ENCODE measurements around the gene HFM1.
"Not testable (repeated sequence)": the region's sequence is repeated elsewhere in the genome, so short reads cannot be mapped to it uniquely, and the experiment has no call there.

The HFM1 gene

GRCh38 chr1:91422523-91422922 is 17.9 kb upstream of the HFM1 start:
- not testable (repeated sequence) for H3K36me3 ChIP-seq (ENCODE audit: control insufficient read depth, insufficient read depth, low read length); H3K4me1 ChIP-seq (ENCODE audit: control insufficient read depth, insufficient read depth, low read length, poor library complexity, severe bottlenecking); H3K9me3 ChIP-seq (ENCODE audit: control insufficient read depth, low read length); H3K27ac ChIP-seq (ENCODE audit: low read depth, low read length, severe bottlenecking); H3K4me3 ChIP-seq (ENCODE audit: extremely low read depth, insufficient read depth, low read length, poor library complexity, severe bottlenecking)
- no CpG with 5 or more reads among the region's 4 CpGs for WGBS, 2 experiments (ENCODE audit: insufficient coverage in 2 of 2)

GRCh38 chr1:91412371-91412770 is 7.7 kb upstream of the HFM1 start:
- Histone ChIP-seq H3K36me3 (ENCODE audit: control insufficient read depth, insufficient read depth, low read length) (no peaks in the 10 kb centered on the region), H3K27ac (ENCODE audit: low read depth, low read length, severe bottlenecking) (no peak overlapping the region), H3K4me1 (ENCODE audit: control insufficient read depth, insufficient read depth, low read length, poor library complexity, severe bottlenecking) (no peaks in the 10 kb centered on the region), H3K4me3 (ENCODE audit: extremely low read depth, insufficient read depth, low read length, poor library complexity, severe bottlenecking) (no peak overlapping the region), H3K9me3 (ENCODE audit: control insufficient read depth, low read length) (no peaks in the 10 kb centered on the region)

- no CpG with 5 or more reads among the region's 7 CpGs for WGBS, 2 experiments (ENCODE audit: insufficient coverage in 2 of 2)
- Histone ChIP-seq H3K4me1 (ENCODE audit: control insufficient read depth, insufficient read depth, low read length, poor library complexity, severe bottlenecking) (no peaks in the 10 kb centered on the region), H3K36me3 (ENCODE audit: control insufficient read depth, insufficient read depth, low read length) (no peaks in the 10 kb centered on the region)
These were observed 2.2 kb upstream of the HFM1 start for GRCh38 chr1:91406773-91407389.

DNA sequence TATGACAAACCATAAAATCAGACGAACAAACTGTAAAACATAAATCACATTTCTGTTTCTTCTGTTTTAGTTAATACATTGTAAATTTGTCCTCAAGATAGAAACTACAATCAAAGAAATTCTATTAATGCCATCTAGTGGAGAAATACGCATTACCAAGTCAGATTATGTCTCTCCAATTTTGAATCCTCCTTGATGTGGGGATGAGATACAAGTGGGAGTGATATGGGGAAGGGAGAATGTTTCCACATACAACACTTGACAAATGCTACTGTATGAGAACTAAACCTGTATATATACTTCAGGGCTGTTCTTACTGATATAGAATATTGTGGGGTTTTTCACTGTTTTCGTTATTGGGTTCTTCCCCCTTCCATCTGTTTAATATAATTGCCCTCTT is 2.6 kb downstream of the HFM1 start:
- no peaks in the 10 kb centered on the region for H3K36me3 ChIP-seq (ENCODE audit: control insufficient read depth, insufficient read depth, low read length)
- no peaks in the 10 kb centered on the region for H3K9me3 ChIP-seq (ENCODE audit: control insufficient read depth, low read length)
- no peak overlapping the region for H3K4me3 ChIP-seq (ENCODE audit: extremely low read depth, insufficient read depth, low read length, poor library complexity, severe bottlenecking)
- no CpG with 5 or more reads among the region's 3 CpGs for WGBS, 2 experiments (ENCODE audit: insufficient coverage in 2 of 2)
- no peak overlapping the region for H3K27ac ChIP-seq (ENCODE audit: low read depth, low read length, severe bottlenecking)
- H3K4me1 ChIP-seq (ENCODE audit: control insufficient read depth, insufficient read depth, low read length, poor library complexity, severe bottlenecking) = no peaks in the 10 kb centered on the region

More at GRCh38 chr1:91406773-91407389, 2.2 kb upstream of the HFM1 start:
- no peak overlapping the region for H3K4me3 ChIP-seq (ENCODE audit: extremely low read depth, insufficient read depth, low read length, poor library complexity, severe bottlenecking)
- no peaks in the 10 kb centered on the region for H3K9me3 ChIP-seq (ENCODE audit: control insufficient read depth, low read length)
- H3K27ac ChIP-seq (ENCODE audit: low read depth, low read length, severe bottlenecking) = no peak overlapping the region

DNA sequence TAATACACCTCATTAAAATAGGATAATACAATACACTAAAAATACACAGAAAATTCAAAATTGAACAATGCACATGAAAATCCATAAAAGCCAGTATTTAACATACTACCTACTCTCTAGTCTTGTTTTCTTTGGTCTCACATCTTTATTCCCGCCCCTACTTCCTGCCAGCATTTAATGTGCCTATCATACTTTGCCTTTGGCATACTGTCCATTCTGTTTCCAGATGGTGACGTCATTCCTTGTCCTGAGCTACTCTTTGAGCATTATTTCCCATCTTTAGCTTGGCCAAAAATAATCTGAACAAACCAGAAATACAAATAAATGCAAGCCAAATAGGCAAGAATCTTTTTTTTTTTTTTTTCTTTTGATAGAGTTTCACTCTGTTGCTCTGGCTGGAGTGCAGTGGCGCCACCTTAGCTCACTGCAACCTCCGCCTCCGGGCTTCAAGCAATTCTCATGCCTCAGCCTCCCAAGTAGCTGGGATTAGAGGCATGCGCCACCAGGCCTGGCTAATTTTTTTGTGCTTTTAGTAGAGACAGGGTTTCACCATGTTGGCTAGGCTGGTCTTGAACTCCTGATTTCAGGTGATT is 4.4 kb downstream of the HFM1 start:
- no peaks in the 10 kb centered on the region for H3K36me3 ChIP-seq (ENCODE audit: control insufficient read depth, insufficient read depth, low read length)
- no peak overlapping the region for H3K4me3 ChIP-seq (ENCODE audit: extremely low read depth, insufficient read depth, low read length, poor library complexity, severe bottlenecking)
- no peaks in the 10 kb centered on the region for H3K4me1 ChIP-seq (ENCODE audit: control insufficient read depth, insufficient read depth, low read length, poor library complexity, severe bottlenecking)
- WGBS, 2 experiments (ENCODE audit: insufficient coverage in 2 of 2) = 87 to 92% methylated on average over 6 of the region's 6 CpGs
- H3K27ac ChIP-seq (ENCODE audit: low read depth, low read length, severe bottlenecking) = no peak overlapping the region
- H3K9me3 ChIP-seq (ENCODE audit: control insufficient read depth, low read length) = no peaks in the 10 kb centered on the region

DNA sequence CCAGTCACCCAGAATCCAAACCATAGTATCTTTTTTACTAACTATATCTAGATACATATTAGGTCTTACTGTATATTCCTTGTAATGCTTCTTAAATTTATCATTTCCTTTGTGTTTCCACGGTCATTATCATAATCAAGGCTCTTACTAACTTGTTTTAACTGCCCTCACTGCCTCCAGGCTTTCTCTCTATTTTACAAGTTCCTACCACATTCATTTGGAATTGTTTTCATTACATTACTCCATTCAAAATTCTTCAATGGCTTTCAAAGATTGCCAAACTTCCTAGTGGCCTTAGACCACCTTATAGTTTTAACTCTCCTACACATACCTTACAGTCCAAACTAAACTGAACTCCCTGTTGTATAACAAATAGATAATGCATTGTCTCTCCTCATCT is 6.3 kb downstream of the HFM1 start:
- H3K4me3 ChIP-seq (ENCODE audit: extremely low read depth, insufficient read depth, low read length, poor library complexity, severe bottlenecking) = no peak overlapping the region
- WGBS, 2 experiments (ENCODE audit: insufficient coverage in 2 of 2) = 80 to 100% methylated on average over 1 of the region's 1 CpG
- no peaks in the 10 kb centered on the region for H3K4me1 ChIP-seq (ENCODE audit: control insufficient read depth, insufficient read depth, low read length, poor library complexity, severe bottlenecking)
- no peaks in the 10 kb centered on the region for H3K36me3 ChIP-seq (ENCODE audit: control insufficient read depth, insufficient read depth, low read length)
- no peak overlapping the region for H3K27ac ChIP-seq (ENCODE audit: low read depth, low read length, severe bottlenecking)
- H3K9me3 ChIP-seq (ENCODE audit: control insufficient read depth, low read length) = no peaks in the 10 kb centered on the region

DNA sequence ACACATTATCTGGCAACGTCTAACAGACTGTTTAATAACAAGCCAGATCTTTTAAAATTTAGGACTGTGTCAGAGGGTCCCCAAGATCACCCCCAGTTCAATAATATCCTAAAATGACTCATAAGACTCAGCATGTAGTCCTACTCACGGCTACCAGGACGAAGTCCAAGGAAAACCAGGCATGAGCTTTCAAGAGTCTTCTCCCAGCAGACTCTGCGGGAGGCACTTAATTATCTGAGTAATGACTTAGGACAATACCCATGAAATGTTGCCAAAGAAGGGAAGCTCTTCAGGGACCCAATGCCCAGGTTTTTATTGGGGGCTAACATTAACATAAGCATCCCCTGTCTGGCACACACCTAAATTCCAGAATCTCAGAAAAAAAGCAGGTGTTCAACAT is 7.0 kb downstream of the HFM1 start:
- Histone ChIP-seq H3K27ac (ENCODE audit: low read depth, low read length, severe bottlenecking) (no peak overlapping the region), H3K4me3 (ENCODE audit: extremely low read depth, insufficient read depth, low read length, poor library complexity, severe bottlenecking) (no peak overlapping the region), H3K4me1 (ENCODE audit: control insufficient read depth, insufficient read depth, low read length, poor library complexity, severe bottlenecking) (no peaks in the 10 kb centered on the region), H3K36me3 (ENCODE audit: control insufficient read depth, insufficient read depth, low read length) (no peaks in the 10 kb centered on the region), H3K9me3 (ENCODE audit: control insufficient read depth, low read length) (no peaks in the 10 kb centered on the region)
- 77 to 80% methylated on average over 2 of the region's 4 CpGs for WGBS, 2 experiments (ENCODE audit: insufficient coverage in 2 of 2)

GRCh38 chr1:91393042-91393441 is 11.6 kb downstream of the HFM1 start:
- peaks cover 3% of the 10 kb centered on the region for H3K9me3 ChIP-seq (ENCODE audit: control insufficient read depth, low read length)
- no peak overlapping the region for H3K4me3 ChIP-seq (ENCODE audit: extremely low read depth, insufficient read depth, low read length, poor library complexity, severe bottlenecking)
- WGBS, 2 experiments (ENCODE audit: insufficient coverage in 2 of 2) = 75 to 83% methylated on average over 1 of the region's 1 CpG
- H3K4me1 ChIP-seq (ENCODE audit: control insufficient read depth, insufficient read depth, low read length, poor library complexity, severe bottlenecking) = no peaks in the 10 kb centered on the region
- H3K36me3 ChIP-seq (ENCODE audit: control insufficient read depth, insufficient read depth, low read length) = no peaks in the 10 kb centered on the region
- no peak overlapping the region for H3K27ac ChIP-seq (ENCODE audit: low read depth, low read length, severe bottlenecking)

- WGBS, 2 experiments (ENCODE audit: insufficient coverage in 2 of 2) = no CpG with 5 or more reads among the region's 2 CpGs
- Histone ChIP-seq H3K27ac (ENCODE audit: low read depth, low read length, severe bottlenecking) (no peak overlapping the region), H3K4me1 (ENCODE audit: control insufficient read depth, insufficient read depth, low read length, poor library complexity, severe bottlenecking) (no peaks in the 10 kb centered on the region), H3K36me3 (ENCODE audit: control insufficient read depth, insufficient read depth, low read length) (no peaks in the 10 kb centered on the region), H3K9me3 (ENCODE audit: control insufficient read depth, low read length) (peaks cover 3% of the 10 kb centered on the region), H3K4me3 (ENCODE audit: extremely low read depth, insufficient read depth, low read length, poor library complexity, severe bottlenecking) (no peak overlapping the region)
These were observed 18.5 kb downstream of the HFM1 start for GRCh38 chr1:91386109-91386508.

DNA sequence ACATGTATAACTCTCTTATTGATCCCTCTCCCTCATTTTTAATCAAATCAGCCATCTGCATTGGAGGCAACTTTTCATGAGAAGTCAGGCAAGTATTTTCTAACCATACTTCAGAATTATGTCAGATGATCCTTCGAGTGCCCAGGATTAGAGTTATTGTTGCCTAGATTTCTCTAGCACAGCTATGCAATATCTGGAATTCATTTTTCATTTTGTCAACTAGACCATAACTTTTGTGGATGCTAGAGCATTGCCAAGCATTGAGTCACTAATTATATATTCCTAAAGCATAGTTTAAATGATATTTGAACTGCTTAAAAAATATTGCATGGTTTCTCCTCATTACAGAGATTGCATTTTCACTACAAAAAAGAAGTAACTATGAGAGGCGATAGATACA is 21.2 kb downstream of the HFM1 start:
- H3K4me3 ChIP-seq (ENCODE audit: extremely low read depth, insufficient read depth, low read length, poor library complexity, severe bottlenecking) = no peak overlapping the region
- H3K4me1 ChIP-seq (ENCODE audit: control insufficient read depth, insufficient read depth, low read length, poor library complexity, severe bottlenecking) = no peaks in the 10 kb centered on the region
- H3K9me3 ChIP-seq (ENCODE audit: control insufficient read depth, low read length) = no peaks in the 10 kb centered on the region
- no peak overlapping the region for H3K27ac ChIP-seq (ENCODE audit: low read depth, low read length, severe bottlenecking)
- WGBS, 2 experiments (ENCODE audit: insufficient coverage in 2 of 2) = 71% methylated on average over 1 of the region's 2 CpGs
- no peaks in the 10 kb centered on the region for H3K36me3 ChIP-seq (ENCODE audit: control insufficient read depth, insufficient read depth, low read length)

- WGBS, 2 experiments (ENCODE audit: insufficient coverage in 2 of 2) = 88 to 95% methylated on average over 3 of the region's 3 CpGs
- Histone ChIP-seq H3K9me3 (ENCODE audit: control insufficient read depth, low read length) (no peaks in the 10 kb centered on the region), H3K4me3 (ENCODE audit: extremely low read depth, insufficient read depth, low read length, poor library complexity, severe bottlenecking) (no peak overlapping the region), H3K36me3 (ENCODE audit: control insufficient read depth, insufficient read depth, low read length) (no peaks in the 10 kb centered on the region), H3K27ac (ENCODE audit: low read depth, low read length, severe bottlenecking) (no peak overlapping the region), H3K4me1 (ENCODE audit: control insufficient read depth, insufficient read depth, low read length, poor library complexity, severe bottlenecking) (no peaks in the 10 kb centered on the region)
These were observed 22.8 kb downstream of the HFM1 start for GRCh38 chr1:91381844-91382243.
